HepG2 (cell line): ENCODE measurements around the gene MFRP.

Experiments
- CTCF ChIP-seq: sonication (generic); formaldehyde crosslinking; IDR thresholded peaks from 2 replicates; pipeline ENCODE4 v1.5.0; 2020; ENCODE audit warnings: mild to moderate bottlenecking, missing genetic modification reagents, moderate library complexity
- EZH2 ChIP-seq: conservative IDR thresholded peaks from 2 replicates; pipeline ENCODE4 v1.6.1; 2012; ENCODE audit warnings: mild to moderate bottlenecking, low read depth, low read length, moderate library complexity
- GABPA ChIP-seq, 2 experiments: IDR thresholded peaks; 2 replicates each; pipeline ENCODE4 v1.6.1; 2011 to 2016; ENCODE audit warnings: low read depth in 2 of 2, low read length in 1 of 2, missing biosample characterization in 1 of 2, missing genetic modification characterization in 1 of 2
- GATAD2A ChIP-seq: IDR thresholded peaks from 2 replicates; pipeline ENCODE4 v1.6.1; 2016
- JUND ChIP-seq: sonication (generic); formaldehyde crosslinking; IDR thresholded peaks from 2 replicates; pipeline ENCODE4 v1.8.0; 2022; ENCODE audit warnings: mild to moderate bottlenecking, missing genetic modification reagents
- ZBTB40 ChIP-seq, 2 experiments: fragments of 450-650 bp in 1 of 2; sonication (generic) in 1 of 2; formaldehyde crosslinking in 1 of 2; IDR thresholded peaks; 2 replicates each; pipeline versions ENCODE4 v1.6.1 to v1.8.0; 2016 to 2022; ENCODE audit warnings: antibody characterized with exemption in 1 of 2, mild to moderate bottlenecking in 1 of 2, missing genetic modification reagents in 1 of 2

DNA sequence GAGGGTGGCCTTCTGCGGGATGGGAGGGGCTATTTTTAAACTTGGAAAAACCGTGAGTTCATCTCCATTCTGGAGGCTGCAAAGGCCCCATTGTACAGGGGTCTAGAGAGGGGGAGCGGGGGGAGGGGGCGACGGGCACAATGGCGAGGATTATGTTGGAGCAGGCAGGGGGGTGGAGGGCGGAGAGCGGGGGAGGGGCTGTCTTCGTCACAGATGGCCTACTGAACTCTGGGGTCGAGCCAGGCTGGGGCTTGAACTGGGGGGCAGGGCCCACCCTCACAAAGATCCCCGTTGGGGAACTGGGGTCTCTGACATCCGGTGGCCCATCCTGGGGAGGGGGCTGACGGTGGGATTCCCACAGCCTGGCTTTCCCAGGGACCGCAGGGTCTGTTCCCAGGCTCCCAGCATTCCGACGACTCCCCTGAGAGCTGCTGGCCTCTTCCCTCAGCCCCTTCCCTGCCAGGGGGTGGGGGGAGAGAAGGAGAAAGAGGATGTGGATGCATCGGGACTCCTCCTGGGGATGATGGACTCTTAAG is 26.2 kb downstream of the MFRP start:
- TF ChIP-seq ZBTB40 (IDR thresholded peaks at IDR 0.05): no peak
- no peak for TF ChIP-seq ZBTB40 (CRISPR knock-in tag; IDR thresholded peaks at IDR 0.05)
- no peak for TF ChIP-seq CTCF (CRISPR knock-in tag)
- TF ChIP-seq GATAD2A (CRISPR knock-in tag): no peak
- no peak for TF ChIP-seq JUND (CRISPR knock-in tag)
- no peak for TF ChIP-seq EZH2
- TF ChIP-seq GABPA (IDR thresholded peaks at IDR 0.05; ENCODE audit: low read depth, low read length): no peak
- no peak for TF ChIP-seq GABPA (CRISPR knock-in tag; IDR thresholded peaks at IDR 0.05; ENCODE audit: low read depth)
